Fibroblast of mammary gland (primary cell): ENCODE results near the gene SESN1.
A peak's percentile ranks its signal among the peaks of the same experiment; 100 is the strongest.

Source experiments
- DNase-seq: peaks from one replicate; pipeline ENCODE4 v3.0.0-alpha.2; 2010; ENCODE audit warnings: low read depth
- H3K4me3 ChIP-seq: 2 replicates; pipeline ENCODE4 v1.5.1; 2011; ENCODE audit warnings: low read depth, mild to moderate bottlenecking, low read length, moderate library complexity; ENCODE audit not compliant: control insufficient read depth
- CTCF ChIP-seq: conservative IDR thresholded peaks from 2 replicates; pipeline ENCODE4 v1.5.1; 2011; ENCODE audit warnings: low read depth, low read length, inconsistent platforms; ENCODE audit not compliant: control insufficient read depth, insufficient read depth

Gene SESN1

GRCh38 chr6:108944071-108944470 is 150.6 kb downstream of the SESN1 start:
- no peak for TF ChIP-seq CTCF
- DNase-seq = peak; percentile 15
- no peak overlapping the region for H3K4me3 ChIP-seq

GRCh38 chr6:108942556-108943492 is 151.8 kb downstream of the SESN1 start:
- TF ChIP-seq CTCF = no peak
- no peak for DNase-seq
- no peak overlapping the region for H3K4me3 ChIP-seq

GRCh38 chr6:108941859-108942258 is 152.8 kb downstream of the SESN1 start:
- H3K4me3 ChIP-seq = no peak overlapping the region
- DNase-seq = no peak
- no peak for TF ChIP-seq CTCF

- no peak overlapping the region for H3K4me3 ChIP-seq
- TF ChIP-seq CTCF = no peak
- no peak for DNase-seq
Observed at GRCh38 chr6:108941281-108941680, 153.4 kb downstream of the SESN1 start.

- no peak for DNase-seq
- H3K4me3 ChIP-seq = no peak overlapping the region
- TF ChIP-seq CTCF = no peak
Observed at GRCh38 chr6:108940741-108941140, 153.9 kb downstream of the SESN1 start.

GRCh38 chr6:108937170-108937569 is 157.5 kb downstream of the SESN1 start:
- DNase-seq = no peak
- TF ChIP-seq CTCF = no peak
- H3K4me3 ChIP-seq = no peak overlapping the region
